Stimulated activated CD8-positive, alpha-beta memory T cell treated with anti-CD3 and anti-CD28 coated beads, Interleukin-7, amount 100 ng/mL, for 24 hours (primary cell): ENCODE data around the gene GEN1.

ENCODE experiments used
- DNase-seq: peaks from one replicate; pipeline ENCODE4 v3.0.0-alpha.2; 2020; ENCODE audit warnings: low read depth

Gene GEN1

DNA sequence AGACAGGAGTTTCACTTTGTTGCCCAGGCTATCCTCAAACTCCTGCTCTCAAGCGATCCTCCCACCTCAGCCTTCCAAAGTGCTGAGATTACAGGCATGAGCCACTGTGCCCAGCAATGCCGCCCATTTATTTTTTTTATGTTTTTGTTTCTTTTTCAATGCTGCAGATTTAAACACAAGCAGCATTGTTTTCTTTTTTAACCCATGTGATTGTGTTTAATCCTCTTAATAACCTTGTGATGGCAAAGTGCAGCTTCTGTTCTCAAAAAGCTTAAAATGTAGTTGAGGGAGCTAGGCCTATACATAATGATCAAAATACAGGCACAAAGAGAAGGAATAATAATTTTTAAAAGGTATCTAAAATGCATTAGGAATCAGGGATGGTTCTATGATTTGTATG lies 73.8 kb downstream of the GEN1 start:
- no peak for DNase-seq

DNA sequence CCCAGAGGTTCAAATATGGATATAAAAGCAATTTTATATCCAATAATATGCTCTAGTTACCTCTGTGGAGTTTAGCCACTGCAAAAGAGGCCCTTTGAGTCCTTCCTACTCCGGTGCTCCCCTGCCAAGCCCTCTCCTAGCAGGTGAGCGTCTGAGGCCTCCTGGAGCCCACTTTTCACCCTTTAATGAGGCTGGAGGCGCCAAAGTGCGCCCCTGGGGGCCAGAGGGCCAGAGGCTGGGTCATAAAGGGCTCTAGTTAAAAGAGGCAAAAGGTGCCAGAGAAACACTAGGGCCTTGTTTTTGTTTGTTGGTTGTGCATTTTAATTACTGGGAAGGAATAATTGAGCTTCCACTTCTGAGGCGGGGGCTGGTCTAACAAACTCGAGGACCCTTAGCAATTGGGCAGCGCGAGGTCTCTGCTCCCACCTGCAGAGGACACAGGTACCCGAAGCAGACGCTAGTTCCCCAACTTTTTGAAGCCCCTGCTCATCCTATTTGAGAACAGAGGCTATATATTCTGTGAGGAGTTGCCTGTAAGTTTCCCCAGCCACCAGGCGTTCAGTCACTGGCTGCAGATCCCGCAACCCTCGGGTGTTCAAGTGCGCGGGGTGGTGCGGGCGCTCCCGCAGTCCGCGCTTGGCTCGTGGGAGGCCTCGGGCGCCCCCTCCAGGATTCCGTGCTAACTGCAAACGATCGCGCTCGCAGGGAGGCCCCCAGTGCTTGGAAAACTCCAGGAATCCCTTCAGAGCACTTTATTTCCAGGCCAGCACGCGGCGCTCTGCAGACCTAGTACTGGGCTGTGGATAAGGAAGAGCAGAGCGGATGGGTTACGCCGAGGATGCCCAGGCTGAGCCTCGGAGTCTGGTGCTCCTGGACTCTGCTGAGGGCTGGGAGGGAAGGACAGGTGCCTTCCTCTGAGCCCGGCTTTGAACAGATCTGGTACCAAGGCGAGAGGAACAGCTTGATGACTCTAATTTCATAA lies 76.4 kb downstream of the GEN1 start:
- no peak for DNase-seq

DNA sequence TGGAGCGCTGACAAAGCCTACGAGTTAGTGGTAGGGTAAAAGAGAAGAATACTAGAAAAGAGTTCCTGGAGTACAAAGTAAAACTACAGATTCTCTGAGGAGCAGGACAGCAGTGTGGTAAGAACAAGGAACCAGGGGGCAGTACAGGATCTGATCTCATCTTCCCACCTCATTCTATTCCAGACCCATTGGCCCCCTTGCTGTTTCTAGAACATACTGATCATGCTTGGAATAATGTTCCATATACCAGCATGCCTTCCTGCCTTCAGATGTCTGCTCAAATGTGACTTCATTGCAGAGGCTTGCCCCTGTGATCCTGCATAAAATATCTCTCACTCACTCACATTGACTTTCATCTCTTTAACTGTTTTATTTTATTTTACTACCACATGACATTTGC lies 81.6 kb downstream of the GEN1 start:
- DNase-seq, result no peak
